Hepatocyte (in vitro differentiated cells): Measurements from ENCODE around the gene POLR3H.

Experiments used
- CTCF ChIP-seq: fragments of 200-600 bp; sonication (generic); IDR thresholded peaks from 2 replicates; pipeline ENCODE4 v1.5.1; 2016; ENCODE audit warnings: antibody characterized with exemption, mild to moderate bottlenecking; ENCODE audit not compliant: poor library complexity
- EZH2 ChIP-seq: fragments of 200-600 bp; sonication (generic); IDR thresholded peaks from 2 replicates; pipeline ENCODE4 v1.6.1; 2016; ENCODE audit warnings: antibody characterized with exemption, mild to moderate bottlenecking, borderline replicate concordance

DNA sequence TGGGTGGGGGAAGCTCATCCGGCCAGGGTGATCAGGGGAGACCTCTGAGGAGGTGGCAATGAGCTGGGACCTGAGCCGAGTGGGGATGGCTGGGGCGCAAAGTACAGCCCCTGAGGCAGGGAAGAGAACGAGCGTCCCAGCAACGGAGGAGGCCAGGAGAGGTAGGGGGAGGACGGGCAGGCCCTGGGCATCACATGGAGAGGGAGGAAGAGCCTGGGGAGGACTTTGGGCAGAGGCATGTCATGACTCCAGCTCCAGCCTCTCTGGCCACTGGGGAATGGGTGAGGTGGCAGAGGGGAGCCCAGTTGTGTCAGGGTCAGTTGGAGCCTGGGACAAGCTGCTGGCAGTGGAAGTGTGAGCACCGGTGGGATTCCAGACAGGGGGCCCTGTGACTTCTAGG, 33.8 kb upstream of the POLR3H start:
- TF ChIP-seq CTCF (no peak), EZH2 (no peak)
